IMR-90 (cell line): ENCODE results near the gene UBXN1.

Experiments used
- CEBPB ChIP-seq: IDR thresholded peaks from 2 replicates; pipeline ENCODE4 v1.6.1; 2012; ENCODE audit warnings: low read depth, low read length, improper control_type of control experiment
- CTCF ChIP-seq: conservative IDR thresholded peaks from 2 replicates; pipeline ENCODE4 v1.5.1; 2012; ENCODE audit warnings: mild to moderate bottlenecking, low read depth, low read length, improper control_type of control experiment
- MXI1 ChIP-seq: IDR thresholded peaks from 2 replicates; pipeline ENCODE4 v1.6.1; 2012; ENCODE audit warnings: low read depth, mild to moderate bottlenecking, low read length, moderate library complexity, borderline replicate concordance
- RCOR1 ChIP-seq: IDR thresholded peaks from 2 replicates; pipeline ENCODE4 v1.6.1; 2012; ENCODE audit warnings: mild to moderate bottlenecking, low read length, improper control_type of control experiment; ENCODE audit not compliant: insufficient replicate concordance
- TF ChIP-seq, protein P1 (sequence below): fragments of 150-350 bp; IDR thresholded peaks from 2 replicates; pipeline ENCODE4 v1.6.1; 2017; ENCODE audit warnings: mild to moderate bottlenecking, antibody characterized with exemption, low read length, low read depth

DNA sequence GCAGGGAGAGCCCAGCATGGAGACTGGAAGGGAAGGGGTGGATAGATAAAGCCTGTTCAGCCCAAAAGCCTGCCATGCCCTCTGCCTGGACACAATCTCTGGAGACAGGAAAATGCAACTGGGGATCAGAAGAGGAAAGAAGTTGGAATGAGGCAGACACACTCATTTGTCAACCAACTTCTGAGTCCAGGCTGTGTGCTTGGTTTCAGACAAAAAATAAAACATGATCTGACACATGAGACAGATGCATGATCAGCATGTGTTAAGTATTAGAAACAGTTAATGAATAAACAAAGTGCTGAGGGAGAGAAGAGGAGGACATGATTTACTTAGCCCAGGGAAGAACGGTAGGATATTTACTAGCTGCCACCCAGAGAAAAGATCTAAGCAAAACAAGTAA lies 9.6 kb upstream of the UBXN1 start:
- TF ChIP-seq CEBPB (no peak), CTCF (no peak), RCOR1 (no peak), MXI1 (no peak)
- TF ChIP-seq, protein P1, sequence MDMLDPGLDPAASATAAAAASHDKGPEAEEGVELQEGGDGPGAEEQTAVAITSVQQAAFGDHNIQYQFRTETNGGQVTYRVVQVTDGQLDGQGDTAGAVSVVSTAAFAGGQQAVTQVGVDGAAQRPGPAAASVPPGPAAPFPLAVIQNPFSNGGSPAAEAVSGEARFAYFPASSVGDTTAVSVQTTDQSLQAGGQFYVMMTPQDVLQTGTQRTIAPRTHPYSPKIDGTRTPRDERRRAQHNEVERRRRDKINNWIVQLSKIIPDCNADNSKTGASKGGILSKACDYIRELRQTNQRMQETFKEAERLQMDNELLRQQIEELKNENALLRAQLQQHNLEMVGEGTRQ = no peak
